ENCODE measurements around the gene KIAA1671. TPM values are rescaled to one million over a fixed set of nuclear protein-coding genes. Genes with fewer than 3 reads are reported as not detected.

Gene KIAA1671
- total and polyA plus RNA-seq, 2 of the 13 experiments (the other 11 are each of a cell fraction or from before 2014, with no cell fraction given), result 13.5 to 13.6 TPM

- TF ChIP-seq BRF2 (CRISPR knock-in tag; IDR thresholded peaks at IDR 0.05) (no peak), ZNF33B (CRISPR knock-in tag; IDR thresholded peaks at IDR 0.05) (peak; percentile 90), ZNF260 (CRISPR knock-in tag; IDR thresholded peaks at IDR 0.05; ENCODE audit: borderline replicate concordance, low read depth) (no peak), NFKB2 (CRISPR knock-in tag; IDR thresholded peaks at IDR 0.05; ENCODE audit: borderline replicate concordance) (no peak; the same call in 1 of the 2 replicates), THAP7 (CRISPR knock-in tag; IDR thresholded peaks at IDR 0.05) (peak; percentile 81; the same call in 1 of the 2 replicates), GZF1 (CRISPR knock-in tag; IDR thresholded peaks at IDR 0.05) (no peak), ZNF546 (CRISPR knock-in tag; conservative IDR thresholded peaks at IDR 0.05) (no peak), ZNF451 (CRISPR knock-in tag; IDR thresholded peaks at IDR 0.05) (0 out of 2 replicates have a peak, but pooled peaks have one; percentile 39), TERF1 (CRISPR knock-in tag; IDR thresholded peaks at IDR 0.05) (no peak), TSC22D2 (CRISPR knock-in tag; IDR thresholded peaks at IDR 0.05; ENCODE audit: borderline replicate concordance) (no peak), ZNF431 (CRISPR knock-in tag; IDR thresholded peaks at IDR 0.05; ENCODE audit: borderline replicate concordance, low read depth) (no peak), CEBPZ (IDR thresholded peaks at IDR 0.05; ENCODE audit: low read length) (no peak), POGZ (CRISPR knock-in tag; IDR thresholded peaks at IDR 0.05) (no peak), ZNF331 (CRISPR knock-in tag; IDR thresholded peaks at IDR 0.05) (0 out of 2 replicates have a peak, but pooled peaks have one; percentile 2), ARID5B (CRISPR knock-in tag; IDR thresholded peaks at IDR 0.05) (peak; percentile 48; the same call in 1 of the 2 replicates), IRF9 (CRISPR knock-in tag; IDR thresholded peaks at IDR 0.05; ENCODE audit: borderline replicate concordance) (no peak)
These were observed 158.5 kb downstream of the KIAA1671 start (continued) for GRCh38 chr22:25110846-25111578.
